Measurements from ENCODE around the gene P3H2.
"Not testable (repeated sequence)": the region's sequence is repeated elsewhere in the genome, so short reads cannot be mapped to it uniquely, and the experiment has no call there.

Gene P3H2, protein sequence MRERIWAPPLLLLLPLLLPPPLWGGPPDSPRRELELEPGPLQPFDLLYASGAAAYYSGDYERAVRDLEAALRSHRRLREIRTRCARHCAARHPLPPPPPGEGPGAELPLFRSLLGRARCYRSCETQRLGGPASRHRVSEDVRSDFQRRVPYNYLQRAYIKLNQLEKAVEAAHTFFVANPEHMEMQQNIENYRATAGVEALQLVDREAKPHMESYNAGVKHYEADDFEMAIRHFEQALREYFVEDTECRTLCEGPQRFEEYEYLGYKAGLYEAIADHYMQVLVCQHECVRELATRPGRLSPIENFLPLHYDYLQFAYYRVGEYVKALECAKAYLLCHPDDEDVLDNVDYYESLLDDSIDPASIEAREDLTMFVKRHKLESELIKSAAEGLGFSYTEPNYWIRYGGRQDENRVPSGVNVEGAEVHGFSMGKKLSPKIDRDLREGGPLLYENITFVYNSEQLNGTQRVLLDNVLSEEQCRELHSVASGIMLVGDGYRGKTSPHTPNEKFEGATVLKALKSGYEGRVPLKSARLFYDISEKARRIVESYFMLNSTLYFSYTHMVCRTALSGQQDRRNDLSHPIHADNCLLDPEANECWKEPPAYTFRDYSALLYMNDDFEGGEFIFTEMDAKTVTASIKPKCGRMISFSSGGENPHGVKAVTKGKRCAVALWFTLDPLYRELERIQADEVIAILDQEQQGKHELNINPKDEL

DNA sequence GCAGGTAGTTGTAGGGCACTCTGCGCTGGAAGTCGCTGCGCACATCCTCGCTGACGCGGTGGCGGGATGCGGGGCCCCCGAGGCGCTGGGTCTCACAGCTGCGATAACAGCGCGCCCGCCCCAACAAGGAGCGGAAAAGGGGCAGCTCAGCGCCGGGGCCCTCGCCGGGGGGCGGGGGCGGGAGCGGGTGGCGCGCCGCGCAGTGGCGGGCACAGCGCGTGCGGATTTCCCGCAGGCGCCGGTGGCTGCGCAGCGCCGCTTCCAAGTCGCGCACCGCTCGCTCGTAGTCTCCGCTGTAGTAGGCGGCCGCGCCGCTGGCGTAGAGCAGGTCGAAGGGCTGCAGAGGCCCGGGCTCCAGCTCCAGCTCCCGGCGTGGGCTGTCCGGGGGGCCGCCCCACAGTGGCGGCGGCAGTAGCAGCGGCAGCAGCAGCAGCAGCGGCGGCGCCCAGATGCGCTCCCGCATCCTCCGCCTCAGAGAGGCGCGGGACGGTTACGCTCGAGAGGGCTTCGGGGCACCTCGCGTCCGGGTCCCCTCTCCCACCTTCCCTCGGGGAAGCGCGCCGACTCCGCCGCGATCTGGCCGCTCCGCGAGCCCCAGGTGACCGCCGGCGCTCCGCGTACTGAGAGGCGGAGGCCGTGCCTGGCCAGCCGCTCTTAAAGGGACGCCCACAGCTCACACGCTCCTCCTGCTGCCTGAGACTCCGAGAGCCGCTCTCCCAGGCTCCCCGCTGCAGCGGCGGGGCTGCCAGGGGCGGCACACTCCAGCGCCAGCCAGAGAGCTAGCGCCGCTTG, at the start of gene P3H2:
Gene P3H2, minus strand, starts transcription at position 629 of the 792 bp plus-strand sequence. Its CDS starts 166 bp downstream, at position 463.
- FAIRE-seq: no peak

DNA sequence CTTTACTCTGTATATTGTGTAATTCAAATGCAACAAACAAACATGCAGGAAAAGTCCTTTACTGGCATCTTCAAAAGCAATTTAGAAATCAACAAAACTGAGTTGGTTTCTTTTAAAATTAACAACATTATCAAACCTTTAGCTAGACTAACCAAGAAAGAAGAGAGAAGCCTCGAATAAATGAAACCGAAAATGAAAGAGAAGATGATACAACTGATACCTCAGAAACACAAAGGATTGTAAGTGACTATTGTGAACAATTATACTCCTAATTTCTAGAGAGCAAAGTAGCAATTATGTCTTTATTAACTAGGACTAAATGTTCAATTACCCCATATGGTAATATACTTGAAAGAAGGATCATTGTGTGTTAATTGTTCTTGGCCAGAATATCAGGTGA, 49.2 kb upstream of the P3H2 start:
- FAIRE-seq: no peak

DNA sequence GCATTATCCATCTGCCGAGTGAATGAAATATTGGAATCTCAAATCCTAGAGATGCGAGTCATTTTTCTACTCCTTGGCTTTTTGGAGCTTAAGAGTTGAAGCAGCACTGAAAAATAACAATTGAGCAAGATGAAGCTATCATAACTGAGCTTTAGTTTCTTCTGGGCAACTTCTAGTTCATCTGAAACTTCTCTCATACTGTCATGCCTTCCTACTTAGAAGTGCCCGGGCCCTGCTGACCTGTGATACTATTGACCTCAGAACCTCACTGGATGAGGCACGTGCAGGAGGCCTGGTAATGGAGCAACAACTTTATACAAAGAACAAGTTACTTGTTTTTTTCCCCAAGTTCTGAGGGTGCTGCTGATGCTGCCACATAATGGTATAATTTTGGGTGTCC, 48.5 kb upstream of the P3H2 start:
- no peak for FAIRE-seq

DNA sequence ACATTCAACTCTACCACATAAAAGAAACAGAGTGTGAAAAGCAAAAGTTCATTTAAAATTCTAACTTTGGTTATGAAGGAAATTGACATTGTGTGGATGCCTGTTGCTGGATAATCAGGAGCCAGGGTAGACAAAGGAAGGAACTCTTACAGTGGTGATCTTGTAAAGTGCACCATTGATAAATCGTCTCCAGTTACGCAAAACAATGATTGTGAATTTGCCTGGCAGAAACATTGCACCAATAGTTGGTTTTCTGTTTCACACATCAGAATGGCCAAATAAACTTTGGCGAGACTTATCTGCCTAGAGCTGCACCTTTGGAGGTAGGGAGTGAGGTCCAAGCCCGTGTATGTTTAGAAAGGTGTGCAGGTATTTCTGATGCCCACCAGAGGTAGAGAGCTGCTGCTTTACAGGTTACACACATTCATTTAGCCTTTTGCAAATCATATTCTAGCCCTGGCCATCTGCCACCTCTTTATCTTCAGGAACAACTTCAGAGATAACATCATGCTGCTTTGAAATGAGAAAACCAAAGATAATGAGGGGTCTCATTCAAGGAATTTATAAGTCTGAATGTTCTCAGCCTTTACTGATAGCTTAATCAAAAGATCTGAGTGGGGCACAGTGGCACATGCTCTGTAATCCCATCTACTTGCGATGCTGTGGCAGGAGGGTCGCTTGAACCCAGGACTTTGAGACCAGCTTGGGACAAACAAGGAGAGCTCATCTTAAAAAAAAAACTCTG, 47.4 kb upstream of the P3H2 start:
- FAIRE-seq: no peak

DNA sequence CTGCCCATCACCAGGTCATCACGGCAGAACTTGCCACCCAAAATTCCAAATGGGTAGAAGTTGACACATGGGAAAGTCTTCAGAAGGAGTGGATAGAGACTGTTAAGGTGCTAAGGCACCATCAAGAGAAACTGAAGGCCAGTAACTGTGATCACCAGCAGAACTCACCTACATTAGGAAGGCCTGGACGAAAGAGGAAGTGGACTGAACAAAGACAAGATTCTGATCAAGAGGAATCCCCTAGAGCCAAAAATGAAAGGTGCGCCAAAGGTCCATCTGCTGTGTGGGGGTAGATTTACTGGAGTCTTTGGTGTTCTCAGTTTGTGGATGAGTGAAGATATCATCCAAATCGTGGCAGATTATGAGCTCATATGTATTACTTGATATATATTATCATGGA, 46.3 kb upstream of the P3H2 start:
- FAIRE-seq: no peak

DNA sequence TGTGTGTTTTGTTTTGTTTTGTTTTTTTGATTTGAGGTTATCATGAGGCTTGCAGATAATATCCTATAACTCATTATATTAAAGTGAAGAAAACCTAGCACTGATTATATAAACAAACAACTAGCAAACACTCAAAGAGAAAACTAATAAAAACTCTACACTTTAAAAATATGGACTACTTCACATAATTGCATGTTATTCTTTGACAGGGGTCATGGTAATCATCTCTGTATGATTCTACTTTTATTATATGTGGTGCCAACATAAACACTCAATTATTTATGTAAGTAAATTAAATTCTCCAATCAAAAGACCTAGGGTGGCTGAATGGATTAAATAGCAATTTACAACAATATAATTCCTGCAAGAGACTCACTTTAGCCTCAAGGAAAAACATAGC, 44.6 kb upstream of the P3H2 start:
- FAIRE-seq: no peak

DNA sequence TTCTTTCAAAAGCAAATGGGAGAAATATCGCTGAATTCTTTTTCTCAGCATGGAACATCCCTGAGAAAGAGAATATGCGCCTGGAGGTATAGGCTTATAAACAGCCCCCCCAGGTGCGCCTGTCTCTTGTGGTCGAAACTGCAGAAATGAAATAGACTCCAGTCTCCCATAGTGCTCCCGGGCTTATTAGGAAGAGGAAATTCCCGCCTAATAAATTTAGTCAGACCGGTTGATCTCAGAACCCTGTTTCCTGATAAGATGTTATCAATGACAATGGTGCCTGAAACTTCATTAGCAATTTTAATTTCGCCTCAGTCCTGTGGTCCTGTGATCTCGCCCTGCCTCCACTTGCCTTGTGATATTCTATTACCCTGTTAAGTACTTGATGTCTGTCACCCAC, 41.3 kb upstream of the P3H2 start:
- FAIRE-seq: not testable (repeated sequence)

DNA sequence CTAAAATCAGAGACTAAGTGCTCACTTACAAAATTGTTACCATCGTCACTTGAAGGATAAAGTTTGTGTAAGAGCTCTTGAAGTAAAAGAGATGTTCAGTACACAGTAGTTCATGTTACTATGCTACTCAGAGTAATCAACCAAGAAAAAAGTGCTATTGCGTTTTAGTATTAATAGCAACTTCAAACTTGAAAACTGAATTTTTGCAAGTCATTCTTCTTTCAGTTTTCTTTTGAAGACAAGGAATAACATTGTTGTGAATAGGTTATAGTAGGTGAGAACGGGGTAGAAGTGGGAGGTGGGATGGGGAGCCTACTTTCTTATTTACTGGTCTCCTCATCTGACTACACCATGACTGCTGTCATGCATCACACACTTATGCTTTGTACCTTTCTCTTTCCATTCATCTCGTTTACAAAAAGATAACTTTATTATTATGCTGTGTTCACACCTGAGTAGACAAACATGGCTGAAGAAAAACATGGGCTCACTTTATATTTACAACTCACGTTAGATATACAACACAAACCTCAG, 39.3 kb upstream of the P3H2 start:
- no peak for FAIRE-seq

DNA sequence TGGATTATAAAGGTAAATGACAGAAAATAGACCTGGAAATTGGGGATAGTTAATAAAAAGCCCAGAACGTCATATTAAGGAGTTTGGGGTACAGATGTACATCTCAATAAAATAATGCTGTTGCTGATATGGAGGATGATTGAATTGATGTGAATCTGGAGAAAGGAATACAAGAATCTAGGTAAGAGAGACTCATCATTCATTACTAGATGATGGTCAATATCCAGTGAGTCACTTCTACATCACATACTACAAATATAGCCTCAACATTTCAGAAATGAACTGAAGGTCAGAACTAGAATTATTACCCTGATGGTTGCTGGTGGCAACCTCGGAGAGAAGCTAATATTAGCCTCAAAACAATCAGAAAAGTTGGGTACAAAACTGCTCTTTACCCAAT, 37.6 kb upstream of the P3H2 start:
- FAIRE-seq: no peak

DNA sequence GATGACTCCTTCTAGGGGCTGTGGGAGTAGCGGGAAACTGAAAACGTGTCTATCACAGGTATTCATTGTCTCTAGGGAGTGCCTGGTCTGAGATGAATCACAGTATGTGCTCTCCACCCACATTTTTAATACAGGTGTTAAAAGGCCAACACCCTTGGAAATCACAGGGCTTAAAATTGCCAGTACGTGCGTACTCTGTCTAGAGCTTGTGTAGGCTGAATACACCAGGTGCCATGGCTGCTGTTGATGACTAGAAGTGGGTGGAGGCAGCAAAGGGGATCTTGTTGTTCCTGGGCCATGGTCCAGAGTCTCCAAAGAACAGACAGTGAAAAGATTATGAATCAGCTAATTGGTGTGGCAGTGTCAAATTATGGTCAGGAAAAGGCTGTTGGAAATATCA, 35.1 kb upstream of the P3H2 start:
- FAIRE-seq: no peak

DNA sequence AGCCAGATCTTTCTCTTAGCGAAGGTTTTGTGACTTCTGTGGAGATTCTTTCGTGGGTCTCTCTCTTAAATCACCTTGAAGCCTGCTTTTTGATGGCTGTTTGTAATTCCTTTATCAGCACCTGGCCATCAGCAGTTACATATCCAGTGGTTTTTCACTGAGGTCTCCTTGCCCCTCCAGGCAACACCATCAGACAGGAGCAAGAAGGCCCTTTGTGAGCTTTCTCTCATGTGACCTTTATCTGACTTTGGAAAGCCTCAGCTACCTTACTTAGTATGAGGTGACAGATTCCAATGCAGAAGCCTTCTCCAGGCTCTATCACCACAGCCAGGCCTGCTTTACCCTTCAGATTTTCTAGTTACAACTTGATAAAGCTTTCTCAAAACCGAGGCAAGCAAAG, 30.0 kb upstream of the P3H2 start:
- FAIRE-seq: no peak

DNA sequence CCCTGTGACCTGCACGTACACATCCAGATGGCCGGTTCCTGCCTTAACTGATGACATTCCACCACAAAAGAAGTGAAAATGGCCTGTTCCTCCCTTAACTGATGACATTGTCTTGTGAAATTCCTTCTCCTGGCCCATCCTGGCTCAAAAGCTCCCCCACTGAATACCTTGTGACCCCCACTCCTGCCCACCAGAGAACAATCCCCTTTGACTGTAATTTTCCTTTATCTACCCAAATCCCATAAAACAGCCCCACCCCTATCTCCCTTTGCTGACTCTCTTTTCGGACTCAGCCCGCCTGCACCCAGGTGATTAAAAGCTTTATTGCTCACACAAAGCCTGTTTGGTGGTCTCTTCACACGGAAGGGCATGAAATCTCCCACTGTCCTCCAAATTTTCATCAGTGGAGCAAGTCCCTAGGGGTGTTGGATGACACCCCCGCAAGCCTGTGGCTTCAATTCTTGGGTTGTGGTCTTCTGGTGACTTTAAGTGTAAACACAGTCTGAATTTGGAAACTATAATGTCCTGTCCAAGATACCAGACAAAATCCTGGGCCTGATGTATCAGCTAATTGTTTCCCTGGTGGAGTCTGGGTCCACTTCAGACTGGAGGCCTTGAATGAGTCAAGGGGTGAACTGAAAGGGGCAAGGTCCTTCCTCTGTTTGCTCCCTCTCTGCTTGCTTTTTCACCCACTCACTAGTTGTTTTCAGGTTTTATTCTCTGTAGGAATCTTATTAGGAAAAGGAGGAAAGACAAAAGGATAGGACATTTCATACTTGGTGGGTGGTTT, 29.3 kb upstream of the P3H2 start:
- not testable (repeated sequence) for FAIRE-seq

DNA sequence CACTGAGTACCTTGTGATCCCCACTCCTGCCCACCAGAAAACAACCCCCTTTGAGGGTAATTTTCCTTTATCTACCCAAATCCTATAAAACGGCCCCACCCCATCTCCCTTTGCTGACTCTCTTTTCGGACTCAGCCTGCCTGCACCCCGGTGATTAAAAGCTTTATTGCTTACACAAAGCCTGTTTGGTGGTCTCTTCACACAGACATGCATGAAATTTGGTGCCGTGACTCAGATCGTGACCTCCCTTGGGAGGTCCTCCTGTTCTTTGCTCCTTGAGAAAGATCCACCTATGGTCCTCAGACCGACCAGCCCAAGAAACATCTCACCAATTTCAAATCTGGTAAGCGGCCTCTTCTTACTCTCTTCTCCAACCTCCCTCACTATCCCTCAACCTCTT, 24.1 kb upstream of the P3H2 start:
- not testable (repeated sequence) for FAIRE-seq

DNA sequence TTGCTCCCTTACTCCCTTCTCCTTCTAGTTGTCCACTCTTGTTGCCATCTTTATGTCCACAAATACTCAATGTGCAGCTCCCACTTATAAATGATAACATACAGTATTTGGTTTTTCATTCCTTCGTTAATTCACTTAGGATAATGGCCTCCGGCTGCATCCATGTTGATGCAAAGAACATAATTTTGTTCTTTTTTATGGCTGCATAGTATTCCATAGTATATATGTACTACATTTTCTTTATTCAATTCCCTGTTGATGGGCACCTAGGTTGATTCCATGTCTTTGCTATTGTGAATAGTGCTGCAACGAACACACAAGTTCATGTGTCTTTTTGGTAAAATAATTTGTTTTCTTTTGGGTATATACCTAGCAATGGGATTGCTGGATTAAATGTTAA, 21.3 kb upstream of the P3H2 start:
- no peak for FAIRE-seq

DNA sequence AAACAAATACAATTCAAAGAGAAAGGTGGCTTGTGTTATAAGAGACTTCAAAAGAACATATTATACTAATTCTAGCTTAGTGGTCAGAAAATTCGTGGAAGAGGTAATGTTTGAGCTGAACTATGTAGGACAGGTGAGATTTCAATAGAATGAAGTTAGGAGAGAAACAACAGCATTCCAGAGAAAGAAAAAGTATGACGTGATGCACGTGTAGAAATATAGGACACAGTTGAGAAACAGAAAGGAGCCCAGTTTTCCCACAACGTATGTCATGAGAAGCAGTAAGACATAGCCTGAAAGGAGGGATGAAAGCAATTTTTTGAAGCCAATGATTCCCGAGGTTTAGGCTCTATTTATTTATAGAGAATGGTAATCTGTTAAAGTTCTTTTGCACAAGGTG, 18.7 kb upstream of the P3H2 start:
- FAIRE-seq: no peak

DNA sequence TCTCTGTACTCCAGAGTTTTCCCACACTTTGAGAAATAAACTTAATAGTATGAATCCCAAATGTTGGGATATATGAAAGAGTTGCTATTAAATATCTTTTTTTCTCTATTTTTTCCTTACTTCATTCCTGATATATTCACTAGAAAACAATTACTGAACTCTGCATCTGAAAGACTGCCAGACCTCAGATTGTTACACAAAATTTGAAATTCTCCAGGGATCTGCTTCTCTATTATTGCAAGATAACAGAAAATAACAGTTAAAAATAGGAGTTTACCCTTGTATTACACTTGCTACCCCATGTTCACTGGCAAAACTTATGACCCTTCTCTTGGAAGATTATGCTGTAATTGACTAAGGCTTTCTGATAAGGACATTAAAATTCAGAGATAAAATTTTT, 11.7 kb upstream of the P3H2 start:
- no peak for FAIRE-seq

DNA sequence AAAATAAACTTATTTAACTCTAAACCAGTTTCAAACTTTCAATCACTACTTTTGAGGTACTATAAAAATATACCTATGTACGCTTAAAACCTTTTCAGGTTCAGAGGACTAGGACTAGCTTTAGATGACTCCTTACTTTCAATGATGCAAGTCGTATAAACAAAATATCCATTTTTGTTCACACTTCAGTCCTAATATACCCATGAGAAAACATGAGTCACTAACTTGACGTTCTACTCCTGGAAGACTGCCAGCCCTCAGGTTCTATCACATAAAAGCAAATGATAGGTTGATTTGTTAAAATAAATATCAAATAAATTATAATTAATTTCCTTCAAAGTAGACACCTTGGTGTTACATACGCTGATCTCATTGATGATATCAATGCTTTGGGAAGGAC, 10.6 kb upstream of the P3H2 start:
- FAIRE-seq: no peak

DNA sequence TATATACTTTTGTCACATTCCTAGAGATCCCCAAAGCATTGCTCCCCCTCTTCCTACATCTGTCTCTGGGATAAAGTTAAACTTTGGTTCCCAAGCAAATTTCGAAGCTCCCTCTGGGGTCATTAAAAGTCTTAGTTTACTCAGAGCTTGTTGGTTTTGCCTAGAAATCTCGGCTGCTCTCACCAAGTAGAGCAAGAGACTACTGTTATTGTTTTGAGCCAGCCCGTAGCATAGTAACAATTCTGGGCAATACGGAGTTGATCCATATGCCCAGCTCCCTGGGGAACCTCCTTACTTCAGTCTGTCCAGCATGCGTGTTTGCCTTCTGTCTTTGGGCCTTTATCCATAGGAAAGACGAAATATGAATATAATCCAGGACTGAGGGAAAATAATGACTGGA, 10.0 kb upstream of the P3H2 start:
- no peak for FAIRE-seq

DNA sequence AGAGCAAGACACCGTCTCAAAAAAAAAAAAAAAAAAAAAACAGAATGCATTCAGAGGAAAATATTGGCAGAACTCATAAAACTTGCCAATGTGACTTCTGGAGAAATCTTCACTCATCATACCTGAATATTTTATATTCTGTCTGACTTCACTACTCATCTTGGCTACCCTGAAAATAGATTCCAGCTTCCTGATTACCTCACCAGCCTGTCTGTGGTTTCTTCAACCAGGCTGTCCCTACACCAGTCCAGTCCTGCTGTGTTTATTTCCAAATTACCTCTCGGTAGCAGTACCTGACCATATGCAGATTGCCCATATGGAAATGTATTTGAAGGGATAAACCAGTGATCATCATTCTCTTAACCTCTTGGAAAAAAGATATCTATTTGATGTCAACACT, 9.3 kb upstream of the P3H2 start:
- no peak for FAIRE-seq

DNA sequence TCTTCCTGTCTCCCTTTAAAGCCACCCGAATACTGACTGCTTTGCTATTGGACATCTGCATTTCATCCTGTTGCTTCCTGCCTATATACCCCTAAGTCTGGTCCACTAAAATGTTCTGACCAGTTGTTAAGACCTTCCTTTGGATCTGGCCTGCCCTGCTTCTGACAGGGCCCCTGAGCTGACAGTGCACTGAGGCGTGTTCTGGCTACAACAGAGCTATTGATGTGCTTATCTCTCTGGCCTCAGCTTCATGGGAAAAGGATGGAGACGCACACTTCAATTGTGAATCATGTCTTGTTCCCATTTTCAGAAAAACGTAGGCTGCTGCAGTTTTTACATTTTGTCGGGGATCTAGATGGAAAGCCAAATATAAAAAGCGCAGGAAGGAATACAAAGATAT, 7.1 kb upstream of the P3H2 start:
- no peak for FAIRE-seq

DNA sequence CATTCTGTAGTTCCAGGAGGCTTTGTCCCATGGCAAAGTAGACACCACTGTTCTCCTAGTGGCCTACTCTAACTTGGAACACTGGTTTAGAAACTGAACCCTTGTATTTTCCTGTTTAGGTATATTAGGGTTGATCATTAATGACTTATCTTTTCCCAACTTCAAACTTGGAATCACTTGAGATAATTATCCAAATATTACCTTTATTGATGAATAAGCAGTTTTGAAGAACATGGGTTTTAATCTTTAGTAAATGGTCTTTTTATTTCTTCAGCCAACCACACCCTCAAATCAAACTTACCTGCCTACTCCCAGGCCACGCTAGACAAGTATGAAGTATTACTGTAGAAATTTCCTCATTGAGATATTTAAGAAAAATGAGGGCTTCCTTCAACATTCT, 6.5 kb upstream of the P3H2 start:
- FAIRE-seq: no peak
